Activated CD8-positive, alpha-beta T cell treated with anti-CD3 and anti-CD28 coated beads for 36 hours (primary cell): ENCODE results near the gene SDK2. TPM values are rescaled to one million over a fixed set of nuclear protein-coding genes. Genes with fewer than 3 reads are reported as not detected.

Experiments used
- ATAC-seq: fragments of 200-7000 bp; cut with Tn5 transposase; one replicate; pipeline ENCODE4 v1.10.0; 2021; ENCODE audit warnings: mild to moderate bottlenecking, moderate library complexity
- CTCF ChIA-PET: fragments of 350-600 bp; sonication (Branson Sonifier 250); formaldehyde crosslinking; loops from one replicate; lab custom pipeline; 2021; ENCODE audit warnings: antibody characterized with exemption; lab: Charles Lee
- POLR2A ChIA-PET: fragments of 350-600 bp; sonication (Branson Sonifier 250); formaldehyde crosslinking; loops from one replicate; lab custom pipeline; 2021; ENCODE audit warnings: antibody characterized with exemption; lab: Charles Lee
- DNase-seq: peaks from one replicate; pipeline ENCODE4 v3.0.0-alpha.2; 2020
- H3K27ac Mint-ChIP-seq: one replicate; pipeline ENCODE4 v1.8.0; 2021; ENCODE audit warnings: mild to moderate bottlenecking, mixed read lengths
- H3K27me3 Mint-ChIP-seq: one replicate; pipeline ENCODE4 v1.8.0; 2021; ENCODE audit warnings: mixed read lengths
- H3K36me3 Mint-ChIP-seq: one replicate; pipeline ENCODE4 v1.8.0; 2021; ENCODE audit warnings: low read depth, mixed read lengths
- H3K4me1 Mint-ChIP-seq: one replicate; pipeline ENCODE4 v1.8.0; 2021; ENCODE audit warnings: low read depth, mixed read lengths
- H3K4me3 Mint-ChIP-seq: one replicate; pipeline ENCODE4 v1.8.0; 2021; ENCODE audit warnings: mild to moderate bottlenecking, moderate library complexity, mixed read lengths
- H3K9me3 Mint-ChIP-seq: one replicate; pipeline ENCODE4 v1.8.0; 2021; ENCODE audit warnings: mixed read lengths
- CTCF ChIP-seq: fragments of 200-600 bp; IDR thresholded peaks from one replicate; pipeline ENCODE4 v1.8.0; 2022; ENCODE audit warnings: antibody characterized with exemption, mild to moderate bottlenecking
- intact Hi-C: fragments of 100-400 bp; cut with micrococcal nuclease; formaldehyde crosslinking; loops from one replicate; pipeline ENCODE4 v1.10.0; 2022
- total RNA-seq, 2 experiments: library from RNA; stranded (reverse); gene quantifications; one replicate each; pipeline ENCODE4 v1.2.3, GENCODE V29; 2021

Gene SDK2
- total RNA-seq, 2 experiments from 2014 or later = 3.2 to 3.3 TPM

- H3K4me3 Mint-ChIP-seq = no peak overlapping the region
- no peaks in the 10 kb centered on the region for H3K27me3 Mint-ChIP-seq
- ChIA-PET CTCF (interaction anchor here (0.8 to 0.9 kb wide), 2 partner anchors 11 to 104 kb away, joined by 3 read pairs; no protein-coding TSS in a partner anchor), POLR2A (no interaction called here)
- no peaks in the 10 kb centered on the region for H3K9me3 Mint-ChIP-seq
- ATAC-seq (no peak), DNase-seq (no peak)
- H3K27ac Mint-ChIP-seq = no peak overlapping the region
- no peaks in the 10 kb centered on the region for H3K4me1 Mint-ChIP-seq
- intact Hi-C loops = no loop called here
- H3K36me3 Mint-ChIP-seq = no peaks in the 10 kb centered on the region
- no peak for TF ChIP-seq CTCF
Observed at GRCh38 chr17:73359352-73359751, 284.9 kb downstream of the SDK2 start.

GRCh38 chr17:73358668-73359067, 285.6 kb downstream of the SDK2 start:
- Mint-ChIP-seq H3K9me3 (no peaks in the 10 kb centered on the region), H3K4me3 (no peak overlapping the region), H3K27me3 (no peaks in the 10 kb centered on the region), H3K36me3 (no peaks in the 10 kb centered on the region), H3K4me1 (no peaks in the 10 kb centered on the region), H3K27ac (no peak overlapping the region)
- ChIA-PET CTCF (interaction anchor here (0.8 to 0.9 kb wide), 2 partner anchors 11 to 104 kb away, joined by 3 read pairs; no protein-coding TSS in a partner anchor), POLR2A (no interaction called here)
- TF ChIP-seq CTCF = no peak
- ATAC-seq (no peak), DNase-seq (no peak)
- intact Hi-C loops = no loop called here

- no peaks in the 10 kb centered on the region for H3K9me3 Mint-ChIP-seq
- H3K27ac Mint-ChIP-seq = no peak overlapping the region
- DNase-seq = no peak
- H3K36me3 Mint-ChIP-seq = no peaks in the 10 kb centered on the region
- ChIA-PET CTCF (interaction anchor here (1.0 kb wide), 1 partner anchor 13 kb away, joined by 3 read pairs; no protein-coding TSS in a partner anchor), POLR2A (no interaction called here)
- H3K4me1 Mint-ChIP-seq = no peaks in the 10 kb centered on the region
- TF ChIP-seq CTCF = no peak
- no peaks in the 10 kb centered on the region for H3K27me3 Mint-ChIP-seq
- no peak overlapping the region for H3K4me3 Mint-ChIP-seq
- intact Hi-C loops = no loop called here
- ATAC-seq = no peak
Observed at GRCh38 chr17:73357981-73358380, 286.3 kb downstream of the SDK2 start.

- POLR2A ChIA-PET = no interaction called here
- H3K9me3 Mint-ChIP-seq = no peaks in the 10 kb centered on the region
- DNase-seq (no peak), ATAC-seq (no peak)
- no peaks in the 10 kb centered on the region for H3K4me1 Mint-ChIP-seq
- H3K36me3 Mint-ChIP-seq = no peaks in the 10 kb centered on the region
- no peak overlapping the region for H3K4me3 Mint-ChIP-seq
- no peaks in the 10 kb centered on the region for H3K27me3 Mint-ChIP-seq
- TF ChIP-seq CTCF = no peak
- H3K27ac Mint-ChIP-seq = no peak overlapping the region
- CTCF ChIA-PET = interaction anchor here (1.0 kb wide), 1 partner anchor 14 kb away, joined by 3 read pairs; no protein-coding TSS in a partner anchor
- intact Hi-C loops = no loop called here
Observed at GRCh38 chr17:73357318-73357717, 286.9 kb downstream of the SDK2 start.

GRCh38 chr17:73356561-73357170, 287.6 kb downstream of the SDK2 start:
- intact Hi-C loops = no loop called here
- Mint-ChIP-seq H3K4me3 (no peak overlapping the region), H3K9me3 (no peaks in the 10 kb centered on the region), H3K4me1 (no peaks in the 10 kb centered on the region), H3K27me3 (no peaks in the 10 kb centered on the region), H3K36me3 (no peaks in the 10 kb centered on the region), H3K27ac (no peak overlapping the region)
- DNase-seq (no peak), ATAC-seq (no peak)
- ChIA-PET CTCF (no interaction called here), POLR2A (no interaction called here)
- no peak for TF ChIP-seq CTCF
